Endothelial cell (in vitro differentiated cells): ENCODE measurements around the gene TXNL4A. TPM values are rescaled to one million over a fixed set of nuclear protein-coding genes. Genes with fewer than 3 reads are reported as not detected.

ENCODE experiments used
- DNase-seq: peaks from one replicate; pipeline ENCODE4 v3.0.0; 2021; ENCODE audit warnings: low spot score
- H3K27ac Mint-ChIP-seq: one replicate; pipeline ENCODE4 v1.8.0; 2021; ENCODE audit warnings: mixed read lengths, inconsistent platforms; ENCODE audit not compliant: unreplicated experiment
- H3K27me3 Mint-ChIP-seq: one replicate; pipeline ENCODE4 v1.8.0; 2021; ENCODE audit warnings: mild to moderate bottlenecking, moderate library complexity, mixed read lengths, inconsistent platforms; ENCODE audit not compliant: unreplicated experiment
- H3K36me3 Mint-ChIP-seq: one replicate; pipeline ENCODE4 v1.8.0; 2021; ENCODE audit warnings: mild to moderate bottlenecking, low read depth, mixed read lengths, inconsistent platforms; ENCODE audit not compliant: unreplicated experiment
- H3K4me1 Mint-ChIP-seq: one replicate; pipeline ENCODE4 v1.8.0; 2021; ENCODE audit warnings: mild to moderate bottlenecking, mixed read lengths, inconsistent platforms; ENCODE audit not compliant: unreplicated experiment
- H3K4me3 Mint-ChIP-seq: one replicate; pipeline ENCODE4 v1.8.0; 2021; ENCODE audit warnings: mild to moderate bottlenecking, mixed read lengths, inconsistent platforms; ENCODE audit not compliant: unreplicated experiment
- H3K9me3 Mint-ChIP-seq: one replicate; pipeline ENCODE4 v1.8.0; 2021; ENCODE audit warnings: mixed read lengths, inconsistent platforms; ENCODE audit not compliant: unreplicated experiment
- CTCF ChIP-seq: fragments of 200-600 bp; sonication (generic); IDR thresholded peaks from one replicate; pipeline ENCODE4 v1.5.0; 2021; ENCODE audit warnings: antibody characterized with exemption; ENCODE audit not compliant: unreplicated experiment
- total RNA-seq: library from RNA; stranded (reverse); fragmentation: NEBNext Ultra II Directional; extraction: Animal tissue kit (Norgen Biotek cat#: 25700); gene quantifications from one replicate; pipeline ENCODE4 v1.2.1, GENCODE V29; 2021; ENCODE audit not compliant: unreplicated experiment

TXNL4A gene
- total RNA-seq, 1 donor from 2014 or later = 86.8 TPM

- H3K36me3 Mint-ChIP-seq = peaks cover 16% of the 10 kb centered on the region
Observed at GRCh38 chr18:79979843-79980242, 8.5 kb downstream of the TXNL4A start.

GRCh38 chr18:79975985-79976680 is 12.2 kb downstream of the TXNL4A start:
- Mint-ChIP-seq H3K27me3 (peaks cover 4% of the 10 kb centered on the region), H3K36me3 (peaks cover 24% of the 10 kb centered on the region), H3K4me3 (no peak overlapping the region), H3K9me3 (no peaks in the 10 kb centered on the region), H3K27ac (no peak overlapping the region), H3K4me1 (peaks cover 3% of the 10 kb centered on the region)
- TF ChIP-seq CTCF = no peak
- DNase-seq = no peak

More at GRCh38 chr18:79979843-79980242, 8.5 kb downstream of the TXNL4A start:
- Mint-ChIP-seq H3K27ac (no peak overlapping the region), H3K27me3 (peaks cover 1% of the 10 kb centered on the region), H3K4me3 (no peak overlapping the region), H3K9me3 (no peaks in the 10 kb centered on the region), H3K4me1 (peaks cover 3% of the 10 kb centered on the region)
- TF ChIP-seq CTCF = no peak
- no peak for DNase-seq

DNA sequence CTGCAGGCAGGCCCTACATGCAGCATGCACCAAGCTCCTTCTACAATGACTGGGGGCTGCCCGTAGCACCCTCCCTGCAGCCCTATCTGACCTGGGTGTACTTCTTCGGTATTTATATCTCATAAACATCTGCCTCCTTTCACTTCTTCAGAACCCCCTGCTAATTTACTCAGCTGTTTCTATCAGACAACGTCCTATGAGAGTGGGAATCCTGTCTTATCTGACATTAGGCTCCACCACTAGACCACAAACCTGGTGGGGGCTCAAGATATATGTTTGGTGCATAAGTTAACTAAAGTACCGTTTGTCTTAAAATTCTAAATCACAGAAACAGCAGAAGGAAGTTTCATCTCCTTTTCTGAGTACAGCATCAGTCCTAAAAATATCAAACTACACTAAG is 13.3 kb downstream of the TXNL4A start:
- H3K36me3 Mint-ChIP-seq = peaks cover 27% of the 10 kb centered on the region
- no peaks in the 10 kb centered on the region for H3K9me3 Mint-ChIP-seq
- TF ChIP-seq CTCF = no peak
- no peak overlapping the region for H3K27ac Mint-ChIP-seq
- H3K4me1 Mint-ChIP-seq = peaks cover 3% of the 10 kb centered on the region
- peaks cover 4% of the 10 kb centered on the region for H3K27me3 Mint-ChIP-seq
- no peak for DNase-seq
- no peak overlapping the region for H3K4me3 Mint-ChIP-seq

DNA sequence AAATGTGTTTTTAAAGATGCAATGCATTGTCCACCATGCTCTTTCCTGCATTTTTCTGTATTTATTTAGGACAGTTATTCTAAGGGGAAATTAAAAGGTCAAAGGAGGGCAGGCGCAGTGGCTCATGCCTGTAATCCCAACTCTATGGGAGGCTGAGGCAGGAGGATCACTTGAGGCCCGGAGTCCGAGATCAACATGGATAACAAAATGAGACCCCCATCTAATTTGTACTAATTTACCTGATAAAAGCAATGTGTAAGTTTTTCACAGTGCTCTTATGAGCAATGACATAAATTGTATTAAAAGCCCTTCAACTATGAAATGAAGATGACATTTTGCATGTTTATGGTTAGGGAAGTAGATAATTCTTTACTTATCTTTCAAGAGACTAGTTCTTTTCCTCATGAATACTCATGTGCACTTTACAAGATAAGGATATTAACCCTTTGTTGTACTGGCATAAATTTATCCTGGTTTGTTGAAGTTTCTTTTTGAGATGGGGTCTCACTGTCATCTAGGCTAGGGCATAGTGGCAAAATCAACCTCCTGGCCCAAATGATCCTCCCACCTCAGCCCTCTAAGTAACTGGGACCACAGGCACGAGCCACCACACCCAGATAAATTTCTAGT is 14.2 kb downstream of the TXNL4A start:
- H3K9me3 Mint-ChIP-seq = no peaks in the 10 kb centered on the region
- no peak for TF ChIP-seq CTCF
- H3K27ac Mint-ChIP-seq = no peak overlapping the region
- H3K27me3 Mint-ChIP-seq = peaks cover 4% of the 10 kb centered on the region
- no peak for DNase-seq
- H3K36me3 Mint-ChIP-seq = peaks cover 27% of the 10 kb centered on the region
- no peaks in the 10 kb centered on the region for H3K4me1 Mint-ChIP-seq
- no peak overlapping the region for H3K4me3 Mint-ChIP-seq

DNA sequence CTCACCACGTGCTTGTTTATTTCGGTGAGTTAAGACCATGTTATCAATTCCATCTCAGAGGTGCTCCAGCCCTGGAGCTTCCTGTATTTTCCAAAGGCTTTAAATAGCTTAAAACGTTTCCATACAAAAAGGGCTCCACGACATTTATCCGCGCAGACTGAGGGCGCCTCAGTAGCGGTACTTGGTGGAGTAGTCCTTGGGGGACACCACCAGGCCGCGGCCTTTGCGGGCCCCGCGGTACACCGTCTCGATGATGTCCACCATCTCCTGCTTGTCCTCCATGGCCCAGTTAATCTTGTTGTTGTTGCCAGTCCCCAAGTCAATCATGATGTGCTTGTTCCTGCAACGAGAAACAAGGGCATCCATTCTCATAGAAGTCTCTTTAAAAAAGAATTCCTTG is 14.8 kb downstream of the TXNL4A start:
- DNase-seq = no peak
- no peak for TF ChIP-seq CTCF
- no peak overlapping the region for H3K27ac Mint-ChIP-seq
- no peak overlapping the region for H3K4me3 Mint-ChIP-seq
- H3K27me3 Mint-ChIP-seq = peaks cover 4% of the 10 kb centered on the region
- H3K4me1 Mint-ChIP-seq = no peaks in the 10 kb centered on the region
- H3K9me3 Mint-ChIP-seq = no peaks in the 10 kb centered on the region
- H3K36me3 Mint-ChIP-seq = peaks cover 27% of the 10 kb centered on the region
